Gastrocnemius medialis (tissue), 4 donors: Measurements from ENCODE around the gene CCDC182. TPM values are rescaled to one million over a fixed set of nuclear protein-coding genes. Genes with fewer than 3 reads are reported as not detected.

Source experiments
- ATAC-seq, 2 donors: fragments of 150-250 bp; one replicate each; pipeline ENCODE4 v1.9.1; 2016
- DNase-seq, 2 donors: peaks; one replicate each; pipeline ENCODE4 v3.0.0-alpha.2; 2019
- H3K27ac ChIP-seq, 4 donors: fragments of 200-600 bp; sonication (generic); 1 replicate in 1 of 4; 2 replicates in 3 of 4; pipeline ENCODE4 v1.5.1; 2016 to 2018; ENCODE audit warnings: mild to moderate bottlenecking in 2 of 4, moderate library complexity in 1 of 4
- H3K27me3 ChIP-seq, 3 donors: fragments of 200-600 bp; sonication (generic) in 2 of 3; 1 replicate in 1 of 3; 2 replicates in 2 of 3; pipeline versions ENCODE4 v1.5.1 to v1.6.0; 2016 to 2019; ENCODE audit warnings: mild to moderate bottlenecking in 1 of 3, moderate library complexity in 1 of 3
- H3K36me3 ChIP-seq, 2 donors: fragments of 200-600 bp; sonication (generic) in 1 of 2; one replicate each; pipeline ENCODE4 v1.5.1; 2017 to 2018
- H3K4me1 ChIP-seq, 2 donors: fragments of 200-600 bp; sonication (generic) in 1 of 2; one replicate each; pipeline ENCODE4 v1.5.1; 2016 to 2017; ENCODE audit warnings: mild to moderate bottlenecking in 2 of 2
- H3K4me3 ChIP-seq, 4 donors: fragments of 200-600 bp; sonication (generic) in 3 of 4; 1 replicate in 1 of 4; 2 replicates in 3 of 4; pipeline ENCODE4 v1.5.1; 2016 to 2019; ENCODE audit warnings: mild to moderate bottlenecking in 2 of 4
- H3K9me3 ChIP-seq, 3 donors: fragments of 200-600 bp; sonication (generic) in 2 of 3; 1 replicate in 1 of 3; 2 replicates in 2 of 3; pipeline ENCODE4 v1.5.1; 2016 to 2019
- CTCF ChIP-seq, 5 experiments: fragments of 450-650 bp in 3 of 5; fragments of 200-600 bp in 2 of 5; sonication (generic) in 2 of 5; IDR thresholded peaks in 4 of 5; conservative IDR thresholded peaks in 1 of 5; 1 replicate in 4 of 5; 2 replicates in 1 of 5; pipeline ENCODE4 v1.5.1; 2016 to 2019; ENCODE audit warnings: antibody characterized with exemption in 5 of 5, mild to moderate bottlenecking in 3 of 5, moderate library complexity in 3 of 5
- POLR2A ChIP-seq, 2 donors: fragments of 450-650 bp; IDR thresholded peaks; one replicate each; pipeline ENCODE4 v1.6.1; 2017; ENCODE audit warnings: antibody characterized with exemption in 2 of 2, mild to moderate bottlenecking in 2 of 2, moderate library complexity in 2 of 2
- in situ Hi-C, 4 donors: fragments of 200-750 bp; cut with MboI; loops; one replicate each; pipeline versions ENCODE4 v1.15.0 to v1.8.0; 2017; ENCODE audit warnings: low sequenced_read_pairs in 4 of 4
- intact Hi-C: fragments of 100-400 bp; cut with DNase I; formaldehyde crosslinking; loops from one replicate; pipeline ENCODE4 v1.15.1; 2023; ENCODE audit warnings: low total_unique reads
- total RNA-seq, 4 donors: library from RNA; depleted of rRNA; stranded (reverse); fragments of >200 nt; gene quantifications; one replicate each; pipeline versions ENCODE4 v1.1.0 to v1.2.3, GENCODE V29; 2016

CCDC182 gene
- total RNA-seq: not detected

- TF ChIP-seq POLR2A (IDR thresholded peaks at IDR 0.05): no peak
- no peak for TF ChIP-seq CTCF (IDR thresholded peaks at IDR 0.05 in 4 of 5, conservative IDR thresholded peaks at IDR 0.05 in 1 of 5)
- H3K27ac ChIP-seq: no peak within 1 kb of the TSS
- in situ Hi-C loops: loop anchor here (5.0 to 25.0 kb wide), 4 partner anchors 508 to 623 kb away; no protein-coding TSS in a partner anchor
- H3K4me1 ChIP-seq: no peaks in the 10 kb centered on the region
- ATAC-seq: no peak
- H3K4me3 ChIP-seq: no peak within 1 kb of the TSS
- DNase-seq: no peak
- H3K9me3 ChIP-seq: no peaks in the 10 kb centered on the region
- no peaks in the 10 kb centered on the region for H3K36me3 ChIP-seq
- intact Hi-C loops: no loop called here
- no peaks in the 10 kb centered on the region for H3K27me3 ChIP-seq
Measured at GRCh38 chr17:57745242-57745641, at the start of gene CCDC182. Gene CCDC182, minus strand, starts transcription at chr17:57745299. Its CDS starts 27 bp downstream, at chr17:57745272.

GRCh38 chr17:57794841-57795240 lies 49.7 kb upstream of the CCDC182 start:
- Histone ChIP-seq H3K27ac (no peak overlapping the region), H3K36me3 (no peaks in the 10 kb centered on the region), H3K27me3 (no peaks in the 10 kb centered on the region), H3K4me1 (no peaks in the 10 kb centered on the region), H3K4me3 (no peak overlapping the region), H3K9me3 (no peaks in the 10 kb centered on the region)
- intact Hi-C loops: no loop called here
- TF ChIP-seq POLR2A (IDR thresholded peaks at IDR 0.05) (no peak), CTCF (IDR thresholded peaks at IDR 0.05 in 4 of 5, conservative IDR thresholded peaks at IDR 0.05 in 1 of 5) (no peak)
- ATAC-seq: no peak
- DNase-seq: no peak
- in situ Hi-C loops: no loop called here

- H3K27ac ChIP-seq: no peak overlapping the region
- ATAC-seq: no peak
- no peak overlapping the region for H3K4me3 ChIP-seq
- TF ChIP-seq CTCF (IDR thresholded peaks at IDR 0.05 in 4 of 5, conservative IDR thresholded peaks at IDR 0.05 in 1 of 5): no peak
- TF ChIP-seq POLR2A (IDR thresholded peaks at IDR 0.05): no peak
- no peaks in the 10 kb centered on the region for H3K36me3 ChIP-seq
- intact Hi-C loops (no loop called here), in situ Hi-C loops (no loop called here)
- no peaks in the 10 kb centered on the region for H3K27me3 ChIP-seq
- DNase-seq: no peak
- no peaks in the 10 kb centered on the region for H3K4me1 ChIP-seq
- H3K9me3 ChIP-seq: no peaks in the 10 kb centered on the region
Measured at GRCh38 chr17:57788725-57789124, 43.6 kb upstream of the CCDC182 start.

GRCh38 chr17:57785022-57785421 lies 39.9 kb upstream of the CCDC182 start:
- no peak overlapping the region for H3K27ac ChIP-seq
- DNase-seq (no peak), ATAC-seq (no peak)
- peaks cover 11 to 13% of the 10 kb centered on the region in 2 donors for H3K4me1 ChIP-seq
- no peaks in the 10 kb centered on the region for H3K27me3 ChIP-seq
- in situ Hi-C loops: no loop called here
- H3K9me3 ChIP-seq: no peaks in the 10 kb centered on the region
- TF ChIP-seq POLR2A (IDR thresholded peaks at IDR 0.05) (no peak), CTCF (IDR thresholded peaks at IDR 0.05 in 4 of 5, conservative IDR thresholded peaks at IDR 0.05 in 1 of 5) (no peak)
- H3K36me3 ChIP-seq: no peaks in the 10 kb centered on the region
- intact Hi-C loops: no loop called here
- H3K4me3 ChIP-seq: no peak overlapping the region

- in situ Hi-C loops (no loop called here), intact Hi-C loops (no loop called here)
- no peak for TF ChIP-seq CTCF (IDR thresholded peaks at IDR 0.05 in 4 of 5, conservative IDR thresholded peaks at IDR 0.05 in 1 of 5)
- no peak for TF ChIP-seq POLR2A (IDR thresholded peaks at IDR 0.05)
- Histone ChIP-seq H3K27ac (no peak overlapping the region), H3K4me3 (no peak overlapping the region), H3K4me1 (peaks cover 11 to 13% of the 10 kb centered on the region in 2 donors), H3K9me3 (no peaks in the 10 kb centered on the region), H3K27me3 (no peaks in the 10 kb centered on the region), H3K36me3 (no peaks in the 10 kb centered on the region)
- DNase-seq (no peak), ATAC-seq (no peak)
Measured at GRCh38 chr17:57784226-57784895, 39.3 kb upstream of the CCDC182 start.
